Measurements from ENCODE around the gene RASD2.
A peak's percentile ranks its signal among the peaks of the same experiment; 100 is the strongest.

RASD2 gene

GRCh38 chr22:35523167-35523947 is 17.3 kb upstream of the RASD2 start:
- no peak overlapping the region for H3K27ac Mint-ChIP-seq
- H3K27me3 Mint-ChIP-seq, result peaks cover 38 to 47% of the 10 kb centered on the region in 2 donors
- DNase-seq (no peak), ATAC-seq (replicated peaks) (no peak)
- H3K36me3 Mint-ChIP-seq (ENCODE audit: insufficient read depth), result no peaks in the 10 kb centered on the region
- H3K4me1 Mint-ChIP-seq (ENCODE audit: low read depth in 2 of 2), result no peaks in the 10 kb centered on the region
- no peak overlapping the region for H3K4me3 Mint-ChIP-seq
- H3K9me3 Mint-ChIP-seq, result no peaks in the 10 kb centered on the region

GRCh38 chr22:35524966-35525686 is 15.5 kb upstream of the RASD2 start:
- Mint-ChIP-seq H3K4me1 (ENCODE audit: low read depth in 2 of 2) (no peaks in the 10 kb centered on the region), H3K4me3 (no peak overlapping the region), H3K27ac (no peak overlapping the region), H3K36me3 (ENCODE audit: insufficient read depth) (no peaks in the 10 kb centered on the region), H3K27me3 (peaks cover 34 to 35% of the 10 kb centered on the region in 2 donors), H3K9me3 (no peaks in the 10 kb centered on the region)
- DNase-seq (no peak), ATAC-seq (replicated peaks) (no peak)

GRCh38 chr22:35525687-35526332 is 14.8 kb upstream of the RASD2 start:
- Mint-ChIP-seq H3K9me3 (no peaks in the 10 kb centered on the region), H3K27me3 (peaks cover 28% of the 10 kb centered on the region in 2 donors), H3K4me1 (ENCODE audit: low read depth in 2 of 2) (no peaks in the 10 kb centered on the region), H3K4me3 (no peak overlapping the region), H3K27ac (no peak overlapping the region), H3K36me3 (ENCODE audit: insufficient read depth) (no peaks in the 10 kb centered on the region)
- no peak for DNase-seq
- ATAC-seq (replicated peaks), result no peak

- no peak for ATAC-seq (replicated peaks)
Observed at GRCh38 chr22:35526333-35526979, 14.2 kb upstream of the RASD2 start.

GRCh38 chr22:35528927-35529326 is 11.7 kb upstream of the RASD2 start:
- no peak for ATAC-seq (replicated peaks)
- DNase-seq, result no peak
- Mint-ChIP-seq H3K27ac (no peak overlapping the region), H3K9me3 (no peaks in the 10 kb centered on the region), H3K4me3 (no peak overlapping the region), H3K27me3 (peaks cover 0 to 5% of the 10 kb centered on the region in 2 donors), H3K4me1 (ENCODE audit: low read depth in 2 of 2) (no peaks in the 10 kb centered on the region), H3K36me3 (ENCODE audit: insufficient read depth) (no peaks in the 10 kb centered on the region)

More at GRCh38 chr22:35526333-35526979, 14.2 kb upstream of the RASD2 start:
- H3K4me1 Mint-ChIP-seq (ENCODE audit: low read depth in 2 of 2), result no peaks in the 10 kb centered on the region
- no peak for DNase-seq
- peaks cover 22% of the 10 kb centered on the region in 2 donors for H3K27me3 Mint-ChIP-seq
- H3K36me3 Mint-ChIP-seq (ENCODE audit: insufficient read depth), result no peaks in the 10 kb centered on the region
- no peak overlapping the region for H3K4me3 Mint-ChIP-seq
- no peak overlapping the region for H3K27ac Mint-ChIP-seq
- H3K9me3 Mint-ChIP-seq, result no peaks in the 10 kb centered on the region

- Mint-ChIP-seq H3K9me3 (no peaks in the 10 kb centered on the region), H3K36me3 (ENCODE audit: insufficient read depth) (no peaks in the 10 kb centered on the region), H3K4me3 (no peak overlapping the region)
Observed at GRCh38 chr22:35530700-35531099, 9.9 kb upstream of the RASD2 start.

GRCh38 chr22:35531202-35531601 is 9.4 kb upstream of the RASD2 start:
- Mint-ChIP-seq H3K36me3 (ENCODE audit: insufficient read depth) (no peaks in the 10 kb centered on the region), H3K27me3 (peaks cover 0 to 4% of the 10 kb centered on the region in 2 donors), H3K4me1 (ENCODE audit: low read depth in 2 of 2) (no peaks in the 10 kb centered on the region), H3K27ac (no peak overlapping the region), H3K4me3 (no peak overlapping the region), H3K9me3 (no peaks in the 10 kb centered on the region)
- ATAC-seq (replicated peaks), result no peak
- DNase-seq, result no peak

More at GRCh38 chr22:35530700-35531099, 9.9 kb upstream of the RASD2 start:
- Mint-ChIP-seq H3K27me3 (peaks cover 0 to 5% of the 10 kb centered on the region in 2 donors), H3K4me1 (ENCODE audit: low read depth in 2 of 2) (no peaks in the 10 kb centered on the region), H3K27ac (no peak overlapping the region)
- ATAC-seq (replicated peaks) (no peak), DNase-seq (no peak)

- H3K4me1 Mint-ChIP-seq (ENCODE audit: low read depth in 2 of 2), result no peaks in the 10 kb centered on the region
- H3K27ac Mint-ChIP-seq, result no peak overlapping the region
- no peaks in the 10 kb centered on the region for H3K36me3 Mint-ChIP-seq (ENCODE audit: insufficient read depth)
- no peaks in the 10 kb centered on the region for H3K9me3 Mint-ChIP-seq
- H3K4me3 Mint-ChIP-seq, result no peak overlapping the region
- ATAC-seq (replicated peaks) (no peak), DNase-seq (no peak)
- no peaks in the 10 kb centered on the region for H3K27me3 Mint-ChIP-seq
Observed at GRCh38 chr22:35531676-35532075, 9.0 kb upstream of the RASD2 start.

- Mint-ChIP-seq H3K4me3 (no peak overlapping the region), H3K27ac (no peak overlapping the region), H3K27me3 (no peaks in the 10 kb centered on the region), H3K4me1 (ENCODE audit: low read depth in 2 of 2) (peaks cover 5 to 7% of the 10 kb centered on the region in 2 donors), H3K36me3 (ENCODE audit: insufficient read depth) (no peaks in the 10 kb centered on the region), H3K9me3 (no peaks in the 10 kb centered on the region)
- DNase-seq (no peak), ATAC-seq (replicated peaks) (no peak)
Observed at GRCh38 chr22:35533365-35534029, 7.1 kb upstream of the RASD2 start.

GRCh38 chr22:35534091-35534490 is 6.5 kb upstream of the RASD2 start:
- Mint-ChIP-seq H3K36me3 (ENCODE audit: insufficient read depth) (no peaks in the 10 kb centered on the region), H3K9me3 (no peaks in the 10 kb centered on the region), H3K4me1 (ENCODE audit: low read depth in 2 of 2) (peaks cover 5 to 12% of the 10 kb centered on the region in 2 donors), H3K27ac (no peak overlapping the region), H3K27me3 (no peaks in the 10 kb centered on the region), H3K4me3 (no peak overlapping the region)
- no peak for DNase-seq
- ATAC-seq (replicated peaks), result no peak

GRCh38 chr22:35537232-35537631 is 3.4 kb upstream of the RASD2 start:
- peaks cover 10 to 12% of the 10 kb centered on the region in 2 donors for H3K27me3 Mint-ChIP-seq
- H3K27ac Mint-ChIP-seq, result peak overlapping the region in 1 of 2 donors; percentile 33
- ATAC-seq (replicated peaks), result no peak
- H3K36me3 Mint-ChIP-seq (ENCODE audit: insufficient read depth), result no peaks in the 10 kb centered on the region
- no peak overlapping the region for H3K4me3 Mint-ChIP-seq
- peaks cover 9 to 13% of the 10 kb centered on the region in 2 donors for H3K4me1 Mint-ChIP-seq (ENCODE audit: low read depth in 2 of 2)
- H3K9me3 Mint-ChIP-seq, result no peaks in the 10 kb centered on the region
- no peak for DNase-seq

- DNase-seq, result peak in 1 of 3 experiments; percentile 14
- no peak for ATAC-seq (replicated peaks)
- Mint-ChIP-seq H3K4me1 (ENCODE audit: low read depth in 2 of 2) (peaks cover 9 to 13% of the 10 kb centered on the region in 2 donors), H3K27ac (no peak overlapping the region), H3K9me3 (no peaks in the 10 kb centered on the region), H3K4me3 (peak overlapping the region in 1 of 2 donors; percentile 44), H3K27me3 (peaks cover 24 to 28% of the 10 kb centered on the region in 2 donors), H3K36me3 (ENCODE audit: insufficient read depth) (no peaks in the 10 kb centered on the region)
Observed at GRCh38 chr22:35538801-35539321, 1.8 kb upstream of the RASD2 start.
